ENCODE data around the gene SLC35A4. TPM values are rescaled to one million over a fixed set of nuclear protein-coding genes. Genes with fewer than 3 reads are reported as not detected.
"Not testable (repeated sequence)": the region's sequence is repeated elsewhere in the genome, so short reads cannot be mapped to it uniquely, and the experiment has no call there.

The SLC35A4 gene
- total RNA-seq, 1 donor from 2014 or later: 21.8 TPM

GRCh38 chr5:140558542-140558941, 6.1 kb upstream of the SLC35A4 start:
- no peak for DNase-seq (ENCODE audit: low read depth in 2 of 2)

- DNase-seq (ENCODE audit: low read depth in 2 of 2): no peak
Observed at GRCh38 chr5:140560227-140560626, 4.4 kb upstream of the SLC35A4 start.

- DNase-seq (ENCODE audit: low read depth in 2 of 2): no peak
Observed at GRCh38 chr5:140561753-140562523, 2.7 kb upstream of the SLC35A4 start.

- DNase-seq (ENCODE audit: low read depth in 2 of 2): no peak
Observed at GRCh38 chr5:140563596-140563995, 1.0 kb upstream of the SLC35A4 start.

- peak; percentile 37 to 61 for DNase-seq (ENCODE audit: low read depth in 2 of 2)
Observed at GRCh38 chr5:140565024-140565779, 574 bp downstream of the SLC35A4 start.

- DNase-seq (ENCODE audit: low read depth in 2 of 2): no peak
Observed at GRCh38 chr5:140565780-140566095, 1.1 kb downstream of the SLC35A4 start.

- no peak for DNase-seq (ENCODE audit: low read depth in 2 of 2)
Observed at GRCh38 chr5:140566665-140567064, 2.0 kb downstream of the SLC35A4 start.

GRCh38 chr5:140567136-140567818, 2.6 kb downstream of the SLC35A4 start:
- no peak for DNase-seq (ENCODE audit: low read depth in 2 of 2)

GRCh38 chr5:140567871-140568270, 3.2 kb downstream of the SLC35A4 start:
- DNase-seq (ENCODE audit: low read depth in 2 of 2): no peak

GRCh38 chr5:140568443-140569063, 3.9 kb downstream of the SLC35A4 start:
- DNase-seq (ENCODE audit: low read depth in 2 of 2): no peak

GRCh38 chr5:140569197-140569596, 4.6 kb downstream of the SLC35A4 start:
- peak in 1 of 2 donors; percentile 63 for DNase-seq (ENCODE audit: low read depth in 2 of 2)

- no peak for DNase-seq (ENCODE audit: low read depth in 2 of 2)
Observed at GRCh38 chr5:140570058-140570457, 5.4 kb downstream of the SLC35A4 start.

GRCh38 chr5:140570488-140570887, 5.9 kb downstream of the SLC35A4 start:
- no peak for DNase-seq (ENCODE audit: low read depth in 2 of 2)

GRCh38 chr5:140571105-140571504, 6.5 kb downstream of the SLC35A4 start:
- no peak for DNase-seq (ENCODE audit: low read depth in 2 of 2)

GRCh38 chr5:140573683-140574082, 9.1 kb downstream of the SLC35A4 start:
- no peak for DNase-seq (ENCODE audit: low read depth in 2 of 2)

GRCh38 chr5:140574165-140574564, 9.5 kb downstream of the SLC35A4 start:
- peak in 1 of 2 donors; percentile 89 for DNase-seq (ENCODE audit: low read depth in 2 of 2)

GRCh38 chr5:140575309-140575708, 10.7 kb downstream of the SLC35A4 start:
- DNase-seq (ENCODE audit: low read depth in 2 of 2): peak; percentile 65 to 74

GRCh38 chr5:140576776-140577201, 12.2 kb downstream of the SLC35A4 start:
- peak; percentile 28 to 49 for DNase-seq (ENCODE audit: low read depth in 2 of 2)

GRCh38 chr5:140579188-140579747, 14.6 kb downstream of the SLC35A4 start:
- not testable (repeated sequence) for DNase-seq (ENCODE audit: low read depth in 2 of 2)

- no peak for DNase-seq (ENCODE audit: low read depth in 2 of 2)
Observed at GRCh38 chr5:140587495-140587894, 22.9 kb downstream of the SLC35A4 start.

- peak; percentile 37 to 83 for DNase-seq (ENCODE audit: low read depth in 2 of 2)
Observed at GRCh38 chr5:140588311-140589070, 23.9 kb downstream of the SLC35A4 start.

All from lung microvascular endothelial cell (primary cell).